Activated T-cell treated with anti-CD3 and anti-CD28 coated beads, Interleukin-2, amount 50 U/mL, for 4 hours (primary cell): ENCODE measurements around the gene TMEM134. TPM values are rescaled to one million over a fixed set of nuclear protein-coding genes. Genes with fewer than 3 reads are reported as not detected.

ENCODE experiments used
- ATAC-seq, 2 donors: fragments of 200-7000 bp; cut with Tn5 transposase; one replicate each; pipeline ENCODE4 v1.10.0; 2021
- DNase-seq: peaks from one replicate; pipeline ENCODE4 v3.0.0-alpha.2; 2020
- H3K27me3 Mint-ChIP-seq: one replicate; pipeline ENCODE4 v1.8.0; 2021; ENCODE audit warnings: low read depth, mixed read lengths
- H3K36me3 Mint-ChIP-seq: one replicate; pipeline ENCODE4 v1.8.0; 2022; ENCODE audit warnings: mixed read lengths; ENCODE audit not compliant: insufficient read depth
- H3K4me1 Mint-ChIP-seq: one replicate; pipeline ENCODE4 v1.8.0; 2021; ENCODE audit warnings: low read depth, mixed read lengths
- H3K4me3 Mint-ChIP-seq: one replicate; pipeline ENCODE4 v1.8.0; 2021; ENCODE audit warnings: mild to moderate bottlenecking, moderate library complexity, mixed read lengths
- H3K9me3 Mint-ChIP-seq: one replicate; pipeline ENCODE4 v1.8.0; 2021; ENCODE audit warnings: mixed read lengths
- total RNA-seq, 3 donors: library from RNA; stranded (reverse); gene quantifications; one replicate each; pipeline ENCODE4 v1.2.1, GENCODE V29; 2021

TMEM134 gene
- total RNA-seq, 3 donors from 2014 or later, result 31.1 to 36.3 (median 32.9) TPM

DNA sequence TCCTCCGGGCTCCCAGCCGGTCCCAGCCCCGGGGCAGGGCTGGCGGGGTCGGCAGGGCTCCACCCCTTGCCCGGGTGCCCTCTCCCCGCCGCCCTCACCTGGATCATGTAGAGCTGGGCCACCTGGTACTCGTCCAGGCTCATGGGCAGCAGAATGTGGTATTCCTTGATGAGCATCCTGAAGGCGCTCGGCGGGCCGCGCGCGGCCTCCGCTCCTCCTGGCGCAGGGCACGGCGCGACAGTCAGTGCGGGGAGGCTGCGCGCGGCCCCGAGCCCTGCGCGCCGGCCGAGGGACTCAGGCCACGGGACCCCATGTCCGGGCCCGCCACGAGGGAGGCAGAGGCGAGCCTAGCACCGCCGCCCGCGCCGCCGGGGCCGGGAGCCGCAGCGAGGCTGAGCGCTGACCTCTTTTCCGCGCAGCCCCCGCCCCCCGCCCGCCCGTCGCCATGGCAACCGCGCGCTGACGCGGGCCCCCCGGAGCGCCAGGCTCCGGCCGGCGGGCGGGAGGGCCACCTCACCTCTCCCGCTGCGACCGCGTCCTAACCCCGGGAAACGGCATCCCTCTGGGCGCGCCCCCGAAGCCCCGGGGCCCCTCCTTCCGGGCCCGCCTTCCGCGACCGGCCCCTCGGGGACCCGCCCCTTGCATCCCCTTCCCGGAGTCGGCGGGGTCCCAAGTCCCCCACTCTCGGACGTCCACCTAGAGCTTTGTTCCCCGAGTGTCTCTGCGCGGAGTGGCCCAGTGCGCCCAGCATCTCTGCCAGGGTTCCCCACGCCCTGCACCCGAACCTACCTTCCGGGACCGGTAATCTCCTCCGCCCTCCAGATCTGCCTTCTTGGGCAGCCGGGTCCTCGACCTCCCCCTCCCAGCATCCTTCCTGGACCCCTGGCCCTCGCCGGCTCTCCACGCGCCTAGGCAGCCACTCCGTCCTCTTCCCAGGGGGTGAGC is 35.2 kb upstream of the TMEM134 start:
- H3K4me3 Mint-ChIP-seq, result peak overlapping the region; percentile 89
- no peaks in the 10 kb centered on the region for H3K27me3 Mint-ChIP-seq
- peaks cover 12% of the 10 kb centered on the region for H3K36me3 Mint-ChIP-seq
- DNase-seq (no peak), ATAC-seq (no peak)
- peaks cover 45% of the 10 kb centered on the region for H3K4me1 Mint-ChIP-seq
- H3K9me3 Mint-ChIP-seq, result no peaks in the 10 kb centered on the region

DNA sequence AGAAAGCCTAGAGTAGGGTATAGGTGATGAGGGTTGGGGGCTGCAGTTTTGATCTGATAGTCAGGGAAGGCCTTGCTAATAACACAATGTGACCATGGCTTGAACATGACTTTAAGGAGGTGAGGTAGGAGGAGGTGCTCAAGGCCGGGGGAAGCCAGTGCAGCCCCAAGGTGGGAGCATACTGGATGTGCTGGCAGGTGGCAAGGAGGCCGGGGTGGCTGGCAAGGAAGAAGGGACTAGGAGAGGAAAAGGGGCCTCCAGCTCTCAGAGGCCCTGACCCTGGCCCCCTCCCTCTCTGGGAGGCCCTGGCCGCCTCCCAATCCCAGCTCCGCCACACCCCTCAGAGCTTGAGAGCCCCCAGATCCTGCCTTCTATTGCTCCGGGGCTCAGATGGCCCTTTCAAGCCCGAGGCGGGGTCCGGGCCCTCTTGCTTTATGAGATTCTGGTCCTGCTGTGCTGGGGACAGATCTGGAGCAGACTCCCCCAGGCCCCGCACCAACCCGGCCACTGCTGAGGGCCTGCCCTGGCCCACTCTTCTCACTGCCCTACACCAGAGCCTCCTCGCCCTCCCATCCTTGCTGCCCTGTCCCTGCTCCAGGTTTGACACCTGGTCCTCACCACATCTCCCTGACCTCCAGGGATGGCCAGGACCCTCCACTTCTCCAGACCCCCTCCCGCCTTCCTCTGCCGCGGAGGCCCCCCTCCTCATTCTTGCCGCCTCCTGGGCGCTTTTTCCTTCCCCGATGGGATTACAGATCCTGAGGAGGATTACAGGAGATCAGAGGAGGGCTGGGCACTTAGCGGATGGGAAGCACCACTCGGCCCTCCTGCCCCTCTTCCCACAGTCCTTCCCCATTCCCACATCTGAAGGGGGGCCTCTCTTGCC is 34.3 kb upstream of the TMEM134 start:
- ATAC-seq (no peak), DNase-seq (no peak)
- H3K9me3 Mint-ChIP-seq, result no peaks in the 10 kb centered on the region
- H3K27me3 Mint-ChIP-seq, result no peaks in the 10 kb centered on the region
- H3K4me3 Mint-ChIP-seq, result peak overlapping the region; percentile 66
- peaks cover 12% of the 10 kb centered on the region for H3K36me3 Mint-ChIP-seq
- H3K4me1 Mint-ChIP-seq, result peaks cover 38% of the 10 kb centered on the region

DNA sequence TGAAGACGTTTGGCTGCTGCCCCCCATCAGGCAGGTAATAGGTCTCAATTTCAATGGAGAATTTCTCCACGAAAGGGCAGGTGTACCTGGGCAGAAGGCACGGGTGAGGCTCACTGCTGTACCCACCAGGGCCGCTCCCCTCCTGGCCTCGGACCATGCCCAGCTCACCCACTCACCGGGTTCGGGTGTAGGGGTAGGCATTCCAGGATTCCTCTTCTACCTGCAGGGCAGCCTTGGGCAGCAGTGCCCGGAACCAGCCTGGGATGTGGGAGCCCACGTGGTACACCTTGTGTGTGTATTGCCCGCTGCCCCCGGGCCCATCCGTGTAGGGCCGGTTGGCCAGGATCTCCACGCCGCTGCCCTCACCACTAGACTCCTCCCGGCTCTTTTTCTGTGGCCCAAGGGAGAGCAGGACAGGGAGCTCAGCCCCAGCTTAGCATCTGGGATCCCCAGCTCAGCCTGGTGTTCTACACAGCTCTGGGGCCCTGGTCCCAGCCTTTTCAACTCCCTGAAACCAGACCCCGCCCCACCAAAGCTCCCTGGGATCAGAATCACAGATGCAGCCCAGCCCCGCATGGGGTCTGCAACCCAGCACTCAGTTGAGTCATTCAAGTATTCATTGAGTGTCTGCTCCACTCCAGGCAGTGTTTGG is 33.4 kb upstream of the TMEM134 start:
- peaks cover 38% of the 10 kb centered on the region for H3K4me1 Mint-ChIP-seq
- H3K27me3 Mint-ChIP-seq, result no peaks in the 10 kb centered on the region
- peak overlapping the region; percentile 66 for H3K4me3 Mint-ChIP-seq
- H3K9me3 Mint-ChIP-seq, result no peaks in the 10 kb centered on the region
- H3K36me3 Mint-ChIP-seq, result peaks cover 14% of the 10 kb centered on the region
- ATAC-seq, result no peak
- DNase-seq, result no peak

DNA sequence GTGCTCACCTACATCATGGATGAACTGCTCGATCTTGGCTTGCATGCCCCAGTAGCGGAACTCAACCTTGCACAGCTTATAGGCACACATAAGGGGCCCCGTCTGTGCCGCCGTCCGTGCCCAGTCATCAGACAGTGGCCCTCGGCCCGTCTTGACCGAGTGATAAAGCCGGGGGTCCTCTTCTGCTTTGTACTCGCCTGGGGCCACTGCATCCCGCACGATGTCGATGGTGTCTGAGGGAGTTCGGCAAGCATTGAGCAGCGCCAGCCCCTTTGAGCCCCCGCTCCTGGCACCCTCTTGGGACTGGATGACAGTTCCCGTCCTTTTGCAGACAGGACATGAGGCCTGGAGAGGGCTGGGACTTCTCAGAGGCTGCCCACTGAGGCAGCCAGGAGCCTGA is 32.8 kb upstream of the TMEM134 start:
- H3K4me3 Mint-ChIP-seq, result no peak overlapping the region
- H3K36me3 Mint-ChIP-seq, result peaks cover 14% of the 10 kb centered on the region
- ATAC-seq, result no peak
- DNase-seq, result no peak
- no peaks in the 10 kb centered on the region for H3K9me3 Mint-ChIP-seq
- H3K27me3 Mint-ChIP-seq, result no peaks in the 10 kb centered on the region
- peaks cover 32% of the 10 kb centered on the region for H3K4me1 Mint-ChIP-seq

DNA sequence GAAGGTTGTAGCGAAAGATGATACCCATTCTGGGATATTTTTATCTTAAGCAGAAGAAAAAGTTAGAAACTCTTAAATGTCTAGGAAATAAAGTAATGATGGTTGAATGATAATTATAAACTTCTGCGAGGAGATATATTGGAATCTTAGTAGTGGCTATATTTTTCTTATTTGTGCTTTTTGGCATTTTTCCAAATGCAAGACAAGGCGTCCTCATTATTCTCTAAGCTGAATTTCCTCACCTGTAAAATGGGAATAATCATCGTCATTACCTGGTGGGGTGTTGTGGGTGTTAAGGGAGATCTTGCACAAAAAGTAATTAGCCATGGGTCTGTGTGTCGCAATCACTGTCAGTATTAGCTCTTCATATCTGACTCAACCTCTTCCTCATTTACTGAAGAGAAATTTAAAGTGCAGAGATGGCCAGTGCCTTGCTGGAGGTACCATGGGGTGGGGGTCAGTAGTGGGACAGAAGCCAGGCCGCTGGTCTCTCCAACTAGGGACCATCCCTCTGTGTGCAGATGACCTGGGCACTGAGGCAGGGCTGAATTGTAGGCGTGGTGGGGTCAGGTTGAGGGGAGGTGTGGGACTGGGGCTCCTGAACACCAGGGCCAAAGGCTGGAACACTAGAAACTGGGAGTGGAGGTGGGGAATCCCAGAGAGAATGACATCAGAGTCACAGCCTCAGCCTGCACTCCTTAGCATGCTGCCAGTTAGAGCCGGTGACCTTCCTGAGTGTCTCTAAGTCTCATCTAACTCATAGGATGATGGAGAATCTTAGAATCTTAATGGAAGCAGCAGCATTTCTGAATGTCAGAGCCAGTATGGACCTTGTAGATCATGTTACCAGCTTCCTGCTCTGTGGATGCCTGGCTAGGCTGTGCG is 32.0 kb upstream of the TMEM134 start:
- Mint-ChIP-seq H3K36me3 (peaks cover 14% of the 10 kb centered on the region), H3K4me1 (peaks cover 26% of the 10 kb centered on the region), H3K9me3 (no peaks in the 10 kb centered on the region), H3K27me3 (no peaks in the 10 kb centered on the region), H3K4me3 (no peak overlapping the region)
- DNase-seq (no peak), ATAC-seq (no peak)

DNA sequence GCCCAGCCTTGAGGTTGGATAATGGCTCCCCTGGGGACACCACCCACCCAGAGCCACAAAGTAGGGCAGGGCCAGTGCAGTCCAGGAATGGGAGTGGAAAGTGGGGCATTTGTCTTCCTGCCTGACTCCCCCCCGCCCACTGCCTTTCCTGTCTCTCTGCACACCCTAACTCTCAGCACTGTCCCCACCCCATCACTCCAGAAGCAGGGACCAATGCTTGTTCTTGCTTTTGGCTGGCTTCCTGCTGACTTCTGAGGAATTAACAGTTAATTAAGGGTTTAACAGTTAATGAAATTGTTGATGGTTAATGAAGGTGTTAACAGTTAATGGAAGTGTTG is 31.4 kb upstream of the TMEM134 start:
- peaks cover 20% of the 10 kb centered on the region for H3K4me1 Mint-ChIP-seq
- DNase-seq (no peak), ATAC-seq (no peak)
- peaks cover 14% of the 10 kb centered on the region for H3K36me3 Mint-ChIP-seq
- no peaks in the 10 kb centered on the region for H3K27me3 Mint-ChIP-seq
- H3K4me3 Mint-ChIP-seq, result no peak overlapping the region
- no peaks in the 10 kb centered on the region for H3K9me3 Mint-ChIP-seq

DNA sequence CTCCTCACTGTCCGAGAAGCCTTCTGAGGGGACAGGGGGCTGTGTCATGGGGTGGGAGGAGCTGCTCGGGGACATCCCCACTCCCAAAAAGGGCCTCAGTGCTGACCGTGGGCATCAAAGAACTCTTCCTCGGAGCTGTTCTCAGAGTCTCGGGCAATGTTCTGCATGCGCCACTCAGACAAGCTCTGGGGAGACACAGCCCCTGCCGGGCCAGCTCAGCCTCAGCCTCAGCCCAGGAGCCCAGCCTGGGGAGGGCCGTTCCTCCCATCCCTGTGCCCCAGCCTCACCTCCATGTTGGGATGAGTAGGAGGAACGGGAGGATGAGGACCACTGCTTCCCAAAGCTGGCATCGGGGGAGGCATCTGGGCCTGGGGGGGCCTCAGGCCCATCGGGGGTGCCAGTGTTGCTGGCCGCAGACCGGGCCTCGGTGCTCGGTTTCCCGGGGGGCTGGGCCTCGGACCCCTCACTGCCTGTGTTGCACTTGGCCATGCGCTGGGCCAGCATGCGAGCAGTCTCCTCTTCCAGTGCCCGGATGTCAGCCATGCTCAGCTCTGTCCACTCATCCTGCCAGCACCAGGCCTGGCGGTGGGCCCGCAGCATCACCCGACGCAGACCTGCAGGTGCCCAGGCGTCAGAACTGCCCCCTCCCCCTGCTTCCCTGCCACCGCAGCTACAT is 30.9 kb upstream of the TMEM134 start:
- peaks cover 14% of the 10 kb centered on the region for H3K36me3 Mint-ChIP-seq
- H3K27me3 Mint-ChIP-seq, result no peaks in the 10 kb centered on the region

DNA sequence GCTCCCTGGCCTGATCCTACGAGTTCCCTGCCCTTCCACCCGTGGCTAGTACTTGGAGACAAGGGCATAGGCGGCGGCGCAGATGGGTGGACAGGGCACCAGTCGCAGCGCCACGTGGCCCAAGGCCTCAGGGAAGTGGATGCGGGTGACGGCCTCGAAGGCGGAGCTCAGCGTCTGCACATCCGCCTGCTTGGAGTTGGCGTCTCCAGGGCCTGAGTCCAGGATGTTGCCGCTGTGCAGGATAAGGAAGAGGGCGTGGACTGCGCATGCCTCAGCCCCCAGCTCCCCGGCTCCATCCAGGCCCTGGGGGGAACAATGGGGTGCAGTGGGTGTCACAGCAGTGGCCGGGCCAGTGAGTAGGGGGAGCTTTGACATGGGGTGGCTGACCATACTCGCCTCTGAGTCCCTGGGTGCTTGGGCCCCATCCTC is 29.5 kb upstream of the TMEM134 start:
- H3K36me3 Mint-ChIP-seq, result peaks cover 14% of the 10 kb centered on the region
- no peak overlapping the region for H3K4me3 Mint-ChIP-seq
- no peak for ATAC-seq
- no peaks in the 10 kb centered on the region for H3K27me3 Mint-ChIP-seq
- no peak for DNase-seq
- peaks cover 18% of the 10 kb centered on the region for H3K4me1 Mint-ChIP-seq
- no peaks in the 10 kb centered on the region for H3K9me3 Mint-ChIP-seq

More for the DNA sequence above, 30.9 kb upstream of the TMEM134 start:
- H3K4me3 Mint-ChIP-seq, result no peak overlapping the region
- DNase-seq (no peak), ATAC-seq (no peak)
- H3K9me3 Mint-ChIP-seq, result no peaks in the 10 kb centered on the region
- H3K4me1 Mint-ChIP-seq, result peaks cover 19% of the 10 kb centered on the region

DNA sequence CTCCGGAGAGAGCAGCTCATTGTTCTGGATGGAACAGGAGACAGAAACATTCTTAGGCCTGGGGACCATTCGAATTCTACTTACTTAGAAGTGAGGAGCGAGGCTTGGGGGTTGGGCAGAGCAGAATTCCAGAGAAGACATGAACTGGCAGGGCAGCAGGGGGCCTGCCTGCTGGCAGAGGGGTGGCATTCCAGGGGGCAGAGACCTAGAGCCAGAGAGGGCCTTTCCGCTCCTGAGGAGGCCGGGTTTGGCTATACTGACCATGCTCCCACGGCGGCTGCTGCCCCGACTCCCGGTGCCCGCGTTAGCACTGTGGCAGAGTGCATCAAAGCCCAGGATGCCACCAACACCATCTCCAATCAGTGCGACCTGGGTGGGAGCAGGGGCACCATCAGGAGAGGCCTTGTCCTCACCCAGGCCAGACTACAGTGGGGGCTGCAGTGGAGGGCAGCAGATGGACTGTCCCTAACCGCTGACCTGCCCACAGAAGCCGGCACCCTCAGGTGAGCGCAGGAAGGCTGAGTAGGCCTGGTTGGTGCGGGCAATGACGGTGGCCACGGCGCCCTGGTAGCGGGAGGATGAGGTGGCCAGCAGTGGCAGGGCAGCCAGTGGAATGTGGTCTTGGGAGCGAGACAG is 28.7 kb upstream of the TMEM134 start:
- Mint-ChIP-seq H3K4me3 (no peak overlapping the region), H3K27me3 (no peaks in the 10 kb centered on the region), H3K36me3 (peaks cover 16% of the 10 kb centered on the region), H3K4me1 (peaks cover 11% of the 10 kb centered on the region), H3K9me3 (no peaks in the 10 kb centered on the region)
- no peak for ATAC-seq
- no peak for DNase-seq

DNA sequence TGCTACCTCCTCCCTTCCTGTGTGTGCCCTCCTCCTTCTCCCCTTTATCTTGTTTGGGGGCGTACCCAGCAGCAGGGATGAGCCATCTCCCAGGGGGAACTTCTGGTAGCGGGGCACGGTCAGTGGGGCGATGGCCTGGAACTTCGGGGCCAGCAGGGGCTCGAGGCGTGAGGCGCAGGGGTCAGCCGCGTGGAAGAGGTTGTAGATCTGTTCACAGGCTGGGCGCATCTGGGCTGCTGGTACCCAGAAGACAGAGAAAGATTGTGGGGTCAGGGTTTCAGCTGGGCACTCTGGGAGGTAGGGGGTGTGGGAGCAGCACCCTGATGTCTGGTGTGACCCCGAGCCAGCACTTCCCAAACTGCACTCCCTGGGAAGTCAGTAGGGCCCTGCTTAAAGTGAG is 27.1 kb upstream of the TMEM134 start:
- peaks cover 16% of the 10 kb centered on the region for H3K36me3 Mint-ChIP-seq
- H3K27me3 Mint-ChIP-seq, result no peaks in the 10 kb centered on the region
- H3K4me3 Mint-ChIP-seq, result no peak overlapping the region
- peaks cover 7% of the 10 kb centered on the region for H3K4me1 Mint-ChIP-seq
- H3K9me3 Mint-ChIP-seq, result no peaks in the 10 kb centered on the region
- DNase-seq, result no peak
- ATAC-seq, result no peak

DNA sequence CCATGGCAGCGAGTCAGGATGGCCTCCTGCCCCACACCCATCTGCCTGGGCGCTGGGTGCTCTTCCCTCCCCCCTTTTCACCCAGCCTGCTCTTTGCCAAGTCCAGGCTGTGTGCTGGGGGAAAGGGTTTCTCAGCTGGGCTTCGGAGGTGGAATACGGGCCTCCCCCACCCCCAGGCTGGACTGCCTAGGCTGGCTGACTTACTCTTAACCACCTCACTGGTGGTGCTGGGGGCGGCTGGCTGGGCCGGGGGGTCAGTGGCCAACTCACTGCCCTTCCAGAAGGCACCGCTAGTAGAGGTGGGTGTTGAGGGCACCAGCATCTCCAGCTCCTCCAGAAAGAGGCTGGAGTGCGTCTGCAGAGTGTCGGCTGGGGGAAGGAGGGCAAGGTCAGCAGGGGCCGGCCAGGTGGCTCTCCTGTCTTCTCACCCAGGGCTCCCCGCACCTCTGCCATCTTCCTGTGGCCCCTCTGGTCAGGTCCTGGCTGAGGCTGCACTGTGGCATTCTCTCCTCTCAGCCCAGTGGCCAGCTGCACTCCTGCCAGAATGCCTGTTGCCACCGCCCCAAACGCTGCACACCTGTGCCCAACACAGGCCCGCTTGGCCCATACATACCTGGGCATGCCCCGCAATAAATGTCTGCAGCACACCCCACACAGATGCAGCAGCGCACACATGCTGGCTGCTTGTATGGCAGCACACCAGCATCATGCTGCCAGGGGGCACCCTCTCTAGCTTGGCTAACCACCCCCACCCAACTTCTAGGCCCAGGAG is 26.4 kb upstream of the TMEM134 start:
- ATAC-seq (no peak), DNase-seq (no peak)
- Mint-ChIP-seq H3K9me3 (no peaks in the 10 kb centered on the region), H3K36me3 (peaks cover 11% of the 10 kb centered on the region), H3K4me3 (no peak overlapping the region), H3K4me1 (no peaks in the 10 kb centered on the region), H3K27me3 (no peaks in the 10 kb centered on the region)
